OCI-LY1 (cell line): ENCODE measurements around the gene ASS1.

Source experiments
- H2AFZ ChIP-seq: fragments of 200-600 bp; sonication (generic), shearing (Covaris generic); 2 replicates; pipeline ENCODE4 v1.6.0; 2014; ENCODE audit warnings: antibody characterized with exemption, mild to moderate bottlenecking, low read length
- H3F3A ChIP-seq: fragments of 200-600 bp; sonication (generic), shearing (Covaris generic); 2 replicates; pipeline ENCODE4 v1.6.0; 2014; ENCODE audit warnings: mild to moderate bottlenecking, antibody characterized with exemption, low read length, moderate library complexity; ENCODE audit not compliant: insufficient read depth
- H3K27ac ChIP-seq: fragments of 200-600 bp; sonication (generic); 2 replicates; pipeline ENCODE4 v1.5.1; 2014; ENCODE audit warnings: low read length, mixed run types, mild to moderate bottlenecking, low read depth; ENCODE audit not compliant: poor library complexity, severe bottlenecking
- H3K27me3 ChIP-seq: fragments of 200-600 bp; sonication (generic); 2 replicates; pipeline ENCODE4 v1.6.0; 2014; ENCODE audit warnings: antibody characterized with exemption, mild to moderate bottlenecking, low read length, moderate library complexity; ENCODE audit not compliant: insufficient read depth
- H3K36me3 ChIP-seq: fragments of 200-600 bp; sonication (generic); 2 replicates; pipeline ENCODE4 v1.6.1; 2014; ENCODE audit warnings: mild to moderate bottlenecking, antibody characterized with exemption, low read length, moderate library complexity, mixed read lengths; ENCODE audit not compliant: insufficient read depth
- H3K4me1 ChIP-seq: fragments of 200-600 bp; sonication (generic); 2 replicates; pipeline ENCODE4 v1.5.1; 2014; ENCODE audit warnings: mild to moderate bottlenecking, low read length, moderate library complexity; ENCODE audit not compliant: insufficient read depth, severe bottlenecking
- H3K4me2 ChIP-seq: fragments of 200-600 bp; sonication (generic), shearing (Covaris generic); 2 replicates; pipeline ENCODE4 v1.6.1; 2014; ENCODE audit warnings: low read length
- H3K4me3 ChIP-seq: fragments of 200-600 bp; sonication (generic); 2 replicates; pipeline ENCODE4 v1.5.1; 2014; ENCODE audit warnings: low read length, low read depth, mild to moderate bottlenecking, mixed read lengths; ENCODE audit not compliant: poor library complexity, severe bottlenecking
- H3K79me2 ChIP-seq: fragments of 200-600 bp; shearing (Covaris generic); 2 replicates; pipeline ENCODE4 v1.6.1; 2016; ENCODE audit warnings: mixed run types, low read length, mixed read lengths; ENCODE audit not compliant: insufficient read depth
- H3K9ac ChIP-seq: fragments of 200-600 bp; sonication (generic), shearing (Covaris generic); 2 replicates; pipeline ENCODE4 v1.6.1; 2014; ENCODE audit warnings: mild to moderate bottlenecking, low read length, mixed read lengths
- H3K9me2 ChIP-seq: fragments of 200-600 bp; sonication (generic), shearing (Covaris generic); 2 replicates; pipeline ENCODE4 v1.6.1; 2014; ENCODE audit warnings: low read depth, mild to moderate bottlenecking, low read length, mixed read lengths
- H3K9me3 ChIP-seq: fragments of 200-600 bp; shearing (Covaris generic); 2 replicates; pipeline ENCODE4 v1.6.1; 2014; ENCODE audit warnings: low read length, mixed read lengths
- H4K20me1 ChIP-seq: fragments of 200-600 bp; sonication (generic), shearing (Covaris generic); 2 replicates; pipeline ENCODE4 v1.6.0; 2016; ENCODE audit warnings: mild to moderate bottlenecking, low read length; ENCODE audit not compliant: insufficient read depth
- EZH2 ChIP-seq: fragments of 200-600 bp; sonication (generic), shearing (Covaris generic); IDR thresholded peaks from 2 replicates; pipeline ENCODE4 v1.8.0; 2017; ENCODE audit warnings: borderline replicate concordance, mixed run types, mild to moderate bottlenecking, antibody characterized with exemption, low read length, moderate library complexity, mixed read lengths
- TF ChIP-seq, protein P1 (sequence below): fragments of 200-600 bp; sonication (generic), shearing (Covaris generic); IDR thresholded peaks from 2 replicates; pipeline ENCODE4 v1.5.1; 2017; ENCODE audit warnings: mild to moderate bottlenecking, antibody characterized with exemption, low read length, moderate library complexity, mixed read lengths

ASS1 gene

DNA sequence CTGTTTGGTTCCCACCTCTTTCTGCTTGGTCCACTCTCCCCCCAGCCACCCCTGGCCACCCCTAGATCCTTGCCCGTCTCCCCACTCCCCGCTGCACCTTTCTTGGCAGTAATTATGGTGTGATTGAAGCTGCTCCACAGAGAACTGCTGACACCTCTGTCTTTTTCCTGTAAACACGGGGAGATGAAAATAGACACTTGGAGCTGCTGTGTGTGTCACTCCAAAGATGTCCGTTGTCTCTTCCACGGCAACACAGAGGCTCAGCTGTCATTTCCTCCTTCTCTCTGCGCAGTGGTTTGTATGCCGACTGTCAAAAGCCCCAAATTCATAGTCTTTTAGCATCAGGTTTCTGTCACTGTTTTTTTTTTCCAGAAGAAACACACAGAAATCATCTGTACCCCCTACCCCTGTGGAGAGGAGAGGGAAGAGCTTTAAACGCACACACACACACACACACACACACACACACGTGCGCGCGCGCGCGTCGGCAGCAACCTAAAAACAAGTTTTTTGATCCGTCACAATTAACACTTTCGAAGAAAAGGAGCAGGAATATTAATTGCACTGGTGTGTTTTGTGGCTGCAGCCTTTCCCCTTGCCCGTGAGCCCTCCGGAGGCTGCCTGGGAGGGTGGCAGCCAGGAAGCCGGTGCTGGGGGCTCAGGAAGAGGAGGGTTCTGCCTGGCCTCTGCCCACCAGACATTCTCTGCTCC, 39.8 kb downstream of the ASS1 start:
- H3K36me3 ChIP-seq, result no peaks in the 10 kb centered on the region
- H3K4me2 ChIP-seq, result no peak overlapping the region
- H3K4me1 ChIP-seq, result no peaks in the 10 kb centered on the region
- no peaks in the 10 kb centered on the region for H3K27me3 ChIP-seq
- H4K20me1 ChIP-seq, result no peaks in the 10 kb centered on the region
- H3K9me2 ChIP-seq, result no peaks in the 10 kb centered on the region
- TF ChIP-seq, protein P1, sequence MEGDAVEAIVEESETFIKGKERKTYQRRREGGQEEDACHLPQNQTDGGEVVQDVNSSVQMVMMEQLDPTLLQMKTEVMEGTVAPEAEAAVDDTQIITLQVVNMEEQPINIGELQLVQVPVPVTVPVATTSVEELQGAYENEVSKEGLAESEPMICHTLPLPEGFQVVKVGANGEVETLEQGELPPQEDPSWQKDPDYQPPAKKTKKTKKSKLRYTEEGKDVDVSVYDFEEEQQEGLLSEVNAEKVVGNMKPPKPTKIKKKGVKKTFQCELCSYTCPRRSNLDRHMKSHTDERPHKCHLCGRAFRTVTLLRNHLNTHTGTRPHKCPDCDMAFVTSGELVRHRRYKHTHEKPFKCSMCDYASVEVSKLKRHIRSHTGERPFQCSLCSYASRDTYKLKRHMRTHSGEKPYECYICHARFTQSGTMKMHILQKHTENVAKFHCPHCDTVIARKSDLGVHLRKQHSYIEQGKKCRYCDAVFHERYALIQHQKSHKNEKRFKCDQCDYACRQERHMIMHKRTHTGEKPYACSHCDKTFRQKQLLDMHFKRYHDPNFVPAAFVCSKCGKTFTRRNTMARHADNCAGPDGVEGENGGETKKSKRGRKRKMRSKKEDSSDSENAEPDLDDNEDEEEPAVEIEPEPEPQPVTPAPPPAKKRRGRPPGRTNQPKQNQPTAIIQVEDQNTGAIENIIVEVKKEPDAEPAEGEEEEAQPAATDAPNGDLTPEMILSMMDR, result no peak
- TF ChIP-seq EZH2, result no peak
- H2AFZ ChIP-seq, result no peak overlapping the region
- no peak overlapping the region for H3K27ac ChIP-seq
- H3K9me3 ChIP-seq, result no peaks in the 10 kb centered on the region
- H3K4me3 ChIP-seq, result no peak overlapping the region
- no peaks in the 10 kb centered on the region for H3F3A ChIP-seq
- H3K9ac ChIP-seq, result no peak overlapping the region
- H3K79me2 ChIP-seq, result no peaks in the 10 kb centered on the region

DNA sequence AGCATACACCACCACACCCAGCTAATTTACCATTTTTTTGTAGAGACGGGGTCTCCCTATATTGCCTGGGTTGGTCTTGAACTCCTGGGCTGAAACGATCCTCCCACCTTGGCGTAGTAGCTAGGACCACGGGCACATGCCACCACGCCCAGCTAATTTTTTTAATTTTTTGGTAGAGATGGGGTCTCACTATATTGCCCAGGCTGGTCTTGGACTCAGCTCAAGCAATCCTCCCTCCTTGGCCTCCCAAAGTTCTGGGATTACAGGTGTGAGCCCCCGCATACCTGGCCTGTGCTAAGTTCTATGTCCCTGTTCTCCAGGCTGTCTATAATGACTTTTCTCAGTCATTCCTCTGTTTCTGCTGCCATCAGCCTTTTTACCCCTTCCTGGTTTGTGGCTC, 41.3 kb downstream of the ASS1 start:
- Histone ChIP-seq H3K9me2 (no peaks in the 10 kb centered on the region), H3F3A (no peaks in the 10 kb centered on the region), H3K9ac (no peak overlapping the region), H3K4me3 (no peak overlapping the region), H3K9me3 (no peaks in the 10 kb centered on the region), H3K27me3 (no peaks in the 10 kb centered on the region), H3K4me1 (no peaks in the 10 kb centered on the region), H3K36me3 (no peaks in the 10 kb centered on the region), H4K20me1 (no peaks in the 10 kb centered on the region), H3K79me2 (no peaks in the 10 kb centered on the region), H3K27ac (no peak overlapping the region), H2AFZ (no peak overlapping the region), H3K4me2 (no peak overlapping the region)
- no peak for TF ChIP-seq EZH2
- TF ChIP-seq, protein P1, result no peak

DNA sequence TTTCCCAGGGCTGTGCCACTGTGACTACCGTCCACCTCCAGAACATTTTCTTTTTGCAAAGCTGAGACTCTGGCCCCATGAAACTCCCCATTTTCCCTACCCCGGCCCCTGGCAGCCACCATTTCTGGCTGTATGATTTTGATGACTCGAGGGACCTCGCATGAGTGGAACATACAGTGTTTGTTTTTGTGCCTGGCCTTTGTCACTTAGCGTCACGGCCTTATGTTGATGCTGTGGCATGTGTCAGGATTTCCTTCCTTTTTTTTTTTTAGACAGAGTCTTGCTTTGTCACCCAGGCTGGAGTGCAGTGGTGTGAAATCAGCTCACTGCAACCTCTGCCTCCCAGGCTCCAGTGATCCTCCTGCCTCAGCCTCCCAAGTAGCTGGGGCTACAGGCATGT, 42.7 kb downstream of the ASS1 start:
- no peaks in the 10 kb centered on the region for H4K20me1 ChIP-seq
- no peaks in the 10 kb centered on the region for H3K27me3 ChIP-seq
- no peak overlapping the region for H3K4me3 ChIP-seq
- H3K9ac ChIP-seq, result no peak overlapping the region
- no peaks in the 10 kb centered on the region for H3K9me2 ChIP-seq
- no peaks in the 10 kb centered on the region for H3K9me3 ChIP-seq
- H3K79me2 ChIP-seq, result no peaks in the 10 kb centered on the region
- no peaks in the 10 kb centered on the region for H3F3A ChIP-seq
- H3K4me2 ChIP-seq, result no peak overlapping the region
- H2AFZ ChIP-seq, result no peak overlapping the region
- no peak overlapping the region for H3K27ac ChIP-seq
- H3K36me3 ChIP-seq, result no peaks in the 10 kb centered on the region
- no peaks in the 10 kb centered on the region for H3K4me1 ChIP-seq
- TF ChIP-seq EZH2, result no peak
- TF ChIP-seq, protein P1, result no peak
